Sigmoid colon (tissue), 4 donors: ENCODE data around the gene PARP4.

Experiments
- CTCF ChIP-seq, 4 experiments: fragments of 450-650 bp in 3 of 4; fragments of 200-600 bp in 1 of 4; IDR thresholded peaks; one replicate each; pipeline ENCODE4 v1.5.1; 2016 to 2019; ENCODE audit warnings: antibody characterized with exemption in 4 of 4, mild to moderate bottlenecking in 3 of 4, moderate library complexity in 2 of 4
- POLR2A ChIP-seq, 2 donors: fragments of 450-650 bp; IDR thresholded peaks; one replicate each; pipeline ENCODE4 v1.6.1; 2016; ENCODE audit warnings: antibody characterized with exemption in 2 of 2, mild to moderate bottlenecking in 2 of 2, moderate library complexity in 2 of 2
- POLR2AphosphoS5 ChIP-seq, 4 donors: sonication (generic); formaldehyde crosslinking; IDR thresholded peaks; one replicate each; pipeline ENCODE4 v1.6.1; 2017; ENCODE audit warnings: antibody characterized with exemption in 4 of 4

- no peak for TF ChIP-seq CTCF (IDR thresholded peaks at IDR 0.05)
- no peak for TF ChIP-seq POLR2A (IDR thresholded peaks at IDR 0.05)
- TF ChIP-seq POLR2AphosphoS5 (IDR thresholded peaks at IDR 0.05): no peak
These were observed 52.9 kb downstream of the PARP4 start for GRCh38 chr13:24459726-24460125.
